Hematopoietic multipotent progenitor cell treated with erythropoietin and hydrocortisone succinate and interleukin-3 and kit ligand, for 17 days (in vitro differentiated cells): Measurements from ENCODE around the gene SHISAL1.
"Not testable (repeated sequence)": the region's sequence is repeated elsewhere in the genome, so short reads cannot be mapped to it uniquely, and the experiment has no call there.

Experiments used
- DNase-seq: peaks from one replicate; pipeline ENCODE4 v3.0.0-alpha.2; 2015; ENCODE audit warnings: low spot score

Gene SHISAL1

DNA sequence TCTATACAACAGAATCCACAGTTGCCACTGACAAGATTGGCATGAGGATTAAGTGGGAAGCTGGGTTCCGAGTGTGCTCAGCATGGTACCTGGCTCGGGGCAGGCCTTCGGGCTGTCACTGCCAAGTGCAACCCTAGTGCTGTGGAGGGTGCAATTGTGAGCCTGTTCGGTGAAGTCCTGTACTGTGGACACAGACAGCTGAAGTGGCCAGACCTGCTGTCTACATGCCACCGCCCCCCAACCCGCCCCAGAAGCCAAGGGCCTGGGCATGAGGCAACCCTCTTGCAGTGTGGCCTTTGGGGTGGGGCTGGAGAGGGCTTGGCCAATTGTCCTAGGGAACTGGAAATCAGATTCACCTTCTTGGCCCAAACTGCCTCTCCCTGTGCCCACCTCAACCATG lies 15.6 kb upstream of the SHISAL1 start:
- no peak for DNase-seq

- no peak for DNase-seq
Measured at GRCh38 chr22:44326491-44326885, 13.7 kb upstream of the SHISAL1 start.

DNA sequence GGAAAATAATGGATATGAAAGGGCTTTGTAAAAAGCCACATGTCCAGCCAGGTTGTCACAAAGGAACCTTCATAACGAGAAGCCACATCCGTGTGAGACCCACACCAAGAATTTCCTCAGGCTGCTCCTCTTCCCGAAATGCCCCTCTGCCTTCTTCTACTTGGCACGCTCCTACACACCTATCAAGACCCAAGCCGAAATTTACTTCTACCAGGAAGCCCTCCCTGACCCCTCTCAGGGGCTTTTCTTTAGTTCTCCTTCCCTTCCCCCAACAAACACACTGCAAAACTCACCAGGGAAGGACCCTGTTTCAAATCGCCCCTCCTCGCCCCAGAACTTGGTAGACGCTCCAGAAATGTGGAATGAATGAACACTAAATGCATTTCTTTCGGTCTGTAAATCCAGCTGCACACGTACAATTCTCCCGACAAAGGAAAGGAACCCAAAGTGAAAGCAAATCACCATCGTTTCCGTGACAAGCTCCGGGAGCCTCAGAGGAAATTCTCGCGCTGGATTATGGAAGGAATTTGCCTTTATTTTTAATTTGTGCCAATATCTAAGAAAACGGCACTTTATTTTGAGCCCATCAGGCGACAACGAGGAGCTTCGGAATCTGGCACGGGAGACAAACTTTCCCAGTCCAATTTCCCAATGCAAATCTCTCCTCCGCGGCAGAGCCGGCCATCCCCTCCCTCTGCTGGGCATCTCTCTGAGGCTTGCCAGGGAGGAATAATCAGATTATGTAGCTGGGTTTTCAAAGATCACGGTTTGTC lies 13.2 kb upstream of the SHISAL1 start:
- no peak for DNase-seq

- DNase-seq, result not testable (repeated sequence)
Measured at GRCh38 chr22:44323140-44323790, 10.5 kb upstream of the SHISAL1 start.

GRCh38 chr22:44319685-44320084 lies 6.9 kb upstream of the SHISAL1 start:
- no peak for DNase-seq

- no peak for DNase-seq
Measured at GRCh38 chr22:44318751-44319150, 6.0 kb upstream of the SHISAL1 start.

GRCh38 chr22:44317886-44318637 lies 5.3 kb upstream of the SHISAL1 start:
- DNase-seq, result no peak

GRCh38 chr22:44317123-44317444 lies 4.3 kb upstream of the SHISAL1 start:
- no peak for DNase-seq

- no peak for DNase-seq
Measured at GRCh38 chr22:44316393-44317122, 3.8 kb upstream of the SHISAL1 start.

- DNase-seq, result no peak
Measured at GRCh38 chr22:44314425-44315067, 1.8 kb upstream of the SHISAL1 start.

DNA sequence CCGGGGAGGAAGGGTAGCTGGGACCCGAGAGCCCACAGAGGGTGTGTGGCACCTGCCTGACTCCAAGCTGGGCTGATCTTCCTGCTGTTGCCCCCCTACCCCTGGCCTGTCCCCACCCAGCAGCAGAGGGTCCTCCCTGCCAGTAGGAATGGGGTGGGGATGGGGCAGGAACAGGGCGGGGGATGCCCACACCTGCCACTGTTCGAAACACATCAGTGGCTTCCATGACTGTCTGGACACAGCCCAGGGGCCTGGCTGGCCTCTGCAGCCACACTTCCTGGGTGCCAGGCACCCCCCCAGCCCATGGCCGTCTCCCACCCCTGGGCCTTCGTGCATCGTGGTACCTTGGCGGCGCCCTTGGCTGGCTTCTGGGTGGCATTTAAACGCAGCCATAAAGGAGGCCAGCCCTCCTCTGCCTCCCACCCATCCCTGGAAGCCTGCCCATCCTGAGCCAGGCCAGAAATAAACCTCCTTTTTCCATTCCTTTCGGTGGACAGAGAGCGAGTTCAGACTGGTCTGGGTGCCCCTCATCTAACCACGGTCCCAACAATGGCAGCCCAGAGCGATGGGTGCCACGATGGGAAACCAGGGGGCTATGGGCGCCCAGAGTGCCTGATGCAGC lies 745 bp upstream of the SHISAL1 start:
- no peak for DNase-seq

- no peak for DNase-seq
Measured at GRCh38 chr22:44311855-44312170, 938 bp downstream of the SHISAL1 start.

DNA sequence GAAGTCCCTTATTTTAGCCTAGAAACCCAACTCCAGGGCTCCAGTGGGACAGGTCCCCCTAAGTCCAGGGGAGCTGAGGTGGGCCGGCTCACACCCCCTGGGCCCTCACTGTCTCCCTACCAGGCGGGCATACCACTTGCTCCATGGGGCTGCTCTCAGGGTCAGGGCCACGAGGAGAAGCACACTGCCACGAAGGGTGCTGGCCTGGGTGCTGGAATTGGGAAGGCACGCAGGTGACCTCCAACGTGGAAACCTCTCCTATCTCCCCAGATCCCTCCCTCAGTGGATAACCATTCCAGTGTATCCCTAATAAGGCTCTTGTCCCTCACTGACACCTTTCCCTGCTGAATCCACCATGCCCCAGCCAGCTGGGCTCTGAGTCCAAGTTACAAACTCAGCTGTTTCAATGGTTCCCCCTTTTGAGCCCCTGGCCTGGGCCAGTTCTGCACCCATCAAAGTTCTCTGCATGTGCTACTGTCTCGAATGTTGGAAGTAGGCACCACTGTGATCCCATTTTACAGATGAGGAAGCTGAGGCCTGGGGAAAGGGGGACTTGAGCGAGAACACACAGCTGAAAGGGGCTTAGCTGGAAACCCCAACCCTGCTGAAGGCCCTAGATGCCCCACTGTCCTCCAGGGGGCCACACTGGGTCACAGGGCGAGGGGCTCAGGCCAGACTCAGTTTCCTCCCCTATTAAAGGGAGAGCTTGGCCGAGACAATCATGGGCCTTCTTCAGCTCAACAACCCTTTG lies 1.5 kb downstream of the SHISAL1 start:
- no peak for DNase-seq

- DNase-seq, result no peak
Measured at GRCh38 chr22:44309647-44310046, 3.1 kb downstream of the SHISAL1 start.

DNA sequence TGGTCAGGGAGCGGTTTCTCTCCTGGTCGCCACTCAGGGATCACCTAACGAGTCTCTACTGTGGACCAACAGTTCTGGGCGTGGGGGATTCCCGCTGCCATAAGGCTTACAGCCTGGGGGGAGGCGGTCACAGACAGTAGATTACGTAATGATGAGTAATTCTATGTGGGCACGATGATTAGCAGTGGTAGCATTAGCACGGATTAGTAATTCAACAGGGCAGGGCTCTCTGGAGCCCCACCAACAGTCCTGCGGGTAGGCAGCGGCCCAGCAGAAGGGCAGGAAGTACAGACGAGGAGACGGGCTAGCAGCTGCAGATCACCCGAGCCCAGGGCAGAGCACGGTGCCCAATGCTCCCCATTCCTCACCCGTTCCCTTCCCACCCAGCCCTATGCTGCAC lies 3.6 kb downstream of the SHISAL1 start:
- no peak for DNase-seq

GRCh38 chr22:44307509-44308169 lies 5.1 kb downstream of the SHISAL1 start:
- DNase-seq, result no peak

- no peak for DNase-seq
Measured at GRCh38 chr22:44305888-44306287, 6.9 kb downstream of the SHISAL1 start.

GRCh38 chr22:44305455-44305854 lies 7.3 kb downstream of the SHISAL1 start:
- DNase-seq, result no peak

DNA sequence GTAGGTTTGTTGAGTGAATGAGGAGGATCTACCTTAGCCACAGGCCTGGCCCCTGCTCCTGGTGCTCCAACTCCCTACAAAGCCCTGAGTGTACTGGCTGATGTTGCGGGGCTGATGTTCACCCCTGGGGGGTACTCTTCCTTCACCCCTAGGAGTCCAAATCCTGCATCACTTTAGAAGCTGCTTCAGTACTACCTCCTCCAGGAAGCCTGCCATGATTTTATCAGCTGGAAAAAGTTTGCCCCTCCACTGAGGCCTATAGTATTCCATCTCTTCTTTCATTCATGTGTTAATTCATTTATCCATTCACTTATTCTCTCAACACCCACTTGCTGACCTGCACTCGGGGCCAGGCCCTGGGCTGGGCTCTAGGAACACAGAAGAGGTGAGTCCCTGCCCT lies 7.8 kb downstream of the SHISAL1 start:
- no peak for DNase-seq

GRCh38 chr22:44304354-44304753 lies 8.4 kb downstream of the SHISAL1 start:
- DNase-seq, result no peak
